NCI-H446 treated with DMSO at 0.1 percent for 48 hours (cell line): ENCODE results near the gene OR12D1.
"Not testable (repeated sequence)": the region's sequence is repeated elsewhere in the genome, so short reads cannot be mapped to it uniquely, and the experiment has no call there.

Source experiments
- DNase-seq: peaks from one replicate; lab custom pipeline; 2025; lab: John Stamatoyannopoulos, UW

The OR12D1 gene

GRCh38 chr6:29414588-29414987 lies at the start of gene OR12D1:
OR12D1 (plus strand) TSS chr6:29414928.
- DNase-seq: no peak

GRCh38 chr6:29368765-29369164 lies 46.0 kb upstream of the OR12D1 start, which contains the start of gene OR5V1:
OR5V1 (minus strand) TSS chr6:29368865; CDS start chr6:29356195, 12,670 bp downstream.
- no peak for DNase-seq

- no peak for DNase-seq
Observed at GRCh38 chr6:29375191-29375590, 39.5 kb upstream of the OR12D1 start, which contains the start of gene OR12D3. OR12D3 (minus strand) TSS chr6:29375291; CDS start chr6:29375287, 4 bp downstream.

GRCh38 chr6:29376003-29376402 lies 38.7 kb upstream of the OR12D1 start:
- DNase-seq: no peak

- DNase-seq: no peak
Observed at GRCh38 chr6:29388533-29388932, 26.2 kb upstream of the OR12D1 start.

GRCh38 chr6:29395331-29395730 lies 19.4 kb upstream of the OR12D1 start, which contains the start of gene OR12D2:
OR12D2 (plus strand) TSS chr6:29395631; CDS start chr6:29396700, 1,069 bp downstream.
- no peak for DNase-seq

GRCh38 chr6:29399525-29399924 lies 15.2 kb upstream of the OR12D1 start:
- no peak for DNase-seq

- DNase-seq: no peak
Observed at GRCh38 chr6:29403801-29404200, 10.9 kb upstream of the OR12D1 start.

- no peak for DNase-seq
Observed at GRCh38 chr6:29419516-29419915, 4.8 kb downstream of the OR12D1 start.

GRCh38 chr6:29424168-29424567 lies 9.4 kb downstream of the OR12D1 start:
- no peak for DNase-seq

- no peak for DNase-seq
Observed at GRCh38 chr6:29424575-29424974, 9.8 kb downstream of the OR12D1 start.

- DNase-seq: no peak
Observed at GRCh38 chr6:29425075-29425474, 10.3 kb downstream of the OR12D1 start.

- no peak for DNase-seq
Observed at GRCh38 chr6:29426654-29427053, 11.9 kb downstream of the OR12D1 start.

- not testable (repeated sequence) for DNase-seq
Observed at GRCh38 chr6:29436730-29437129, 22.0 kb downstream of the OR12D1 start.

- DNase-seq: no peak
Observed at GRCh38 chr6:29439006-29439405, 24.3 kb downstream of the OR12D1 start, which contains the start of gene OR10C1. OR10C1 (plus strand) TSS chr6:29439306; CDS start chr6:29440016, 710 bp downstream.

- no peak for DNase-seq
Observed at GRCh38 chr6:29442719-29443118, 28.0 kb downstream of the OR12D1 start.

GRCh38 chr6:29444031-29444430 lies 29.3 kb downstream of the OR12D1 start:
- DNase-seq: not testable (repeated sequence)

GRCh38 chr6:29447670-29448069 lies 32.9 kb downstream of the OR12D1 start:
- no peak for DNase-seq

- no peak for DNase-seq
Observed at GRCh38 chr6:29451471-29452193, 36.9 kb downstream of the OR12D1 start.

- DNase-seq: no peak
Observed at GRCh38 chr6:29456971-29457370, 42.2 kb downstream of the OR12D1 start, which contains the start of the genes OR11A1 and OR2H1. OR11A1 (minus strand) TSS chr6:29457071; CDS start chr6:29427641, 29,430 bp downstream. OR2H1 (plus strand) TSS chr6:29457155; CDS start chr6:29461770, 4,615 bp downstream.

GRCh38 chr6:29461021-29461814 lies 46.5 kb downstream of the OR12D1 start:
- DNase-seq: no peak

GRCh38 chr6:29462022-29462421 lies 47.3 kb downstream of the OR12D1 start:
- no peak for DNase-seq

- DNase-seq: no peak
Observed at GRCh38 chr6:29465279-29465678, 50.6 kb downstream of the OR12D1 start.
